ENCODE results near the gene GAB1.

Gene GAB1

GRCh38 chr4:143473334-143474126 is 136.9 kb downstream of the GAB1 start:
- Mint-ChIP-seq H3K4me1 (no peaks in the 10 kb centered on the region), H3K27ac (no peak overlapping the region), H3K27me3 (no peaks in the 10 kb centered on the region), H3K36me3 (no peaks in the 10 kb centered on the region), H3K9me3 (no peaks in the 10 kb centered on the region), H3K4me3 (no peak overlapping the region)
- no peak for DNase-seq
- CTCF ChIA-PET: no interaction called here

GRCh38 chr4:143477487-143477886 is 140.8 kb downstream of the GAB1 start:
- CTCF ChIA-PET: no interaction called here
- no peak overlapping the region for H3K4me3 Mint-ChIP-seq
- no peak overlapping the region for H3K27ac Mint-ChIP-seq
- DNase-seq: no peak
- no peaks in the 10 kb centered on the region for H3K36me3 Mint-ChIP-seq
- H3K9me3 Mint-ChIP-seq: no peaks in the 10 kb centered on the region
- no peaks in the 10 kb centered on the region for H3K27me3 Mint-ChIP-seq
- H3K4me1 Mint-ChIP-seq: no peaks in the 10 kb centered on the region

DNA sequence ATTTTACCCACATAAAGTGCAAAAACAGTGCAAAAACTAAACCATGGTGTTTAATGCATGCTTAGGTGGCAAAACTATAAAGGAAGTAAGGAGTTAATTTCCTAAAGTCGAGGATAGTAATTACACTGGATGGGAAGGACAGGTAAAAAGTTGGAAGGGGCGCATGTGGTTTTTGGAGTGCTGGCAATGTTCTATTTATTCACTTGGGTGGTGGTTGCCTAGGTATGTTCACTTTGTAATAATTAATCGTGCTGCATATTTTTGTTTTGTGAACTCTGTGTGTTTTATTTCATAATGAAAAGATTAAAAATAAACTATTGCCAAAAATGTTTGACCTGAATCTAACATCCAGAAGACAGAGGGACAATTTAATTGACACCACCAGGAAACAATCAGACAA is 144.7 kb downstream of the GAB1 start:
- Mint-ChIP-seq H3K27ac (no peak overlapping the region), H3K36me3 (no peaks in the 10 kb centered on the region), H3K4me1 (no peaks in the 10 kb centered on the region), H3K9me3 (no peaks in the 10 kb centered on the region), H3K4me3 (no peak overlapping the region), H3K27me3 (peaks cover 5% of the 10 kb centered on the region)
- no peak for DNase-seq
- CTCF ChIA-PET: no interaction called here

GRCh38 chr4:143482840-143483239 is 146.2 kb downstream of the GAB1 start:
- Mint-ChIP-seq H3K27ac (no peak overlapping the region), H3K9me3 (no peaks in the 10 kb centered on the region), H3K36me3 (no peaks in the 10 kb centered on the region), H3K4me1 (no peaks in the 10 kb centered on the region), H3K4me3 (no peak overlapping the region), H3K27me3 (peaks cover 5% of the 10 kb centered on the region)
- CTCF ChIA-PET: no interaction called here
- no peak for DNase-seq

DNA sequence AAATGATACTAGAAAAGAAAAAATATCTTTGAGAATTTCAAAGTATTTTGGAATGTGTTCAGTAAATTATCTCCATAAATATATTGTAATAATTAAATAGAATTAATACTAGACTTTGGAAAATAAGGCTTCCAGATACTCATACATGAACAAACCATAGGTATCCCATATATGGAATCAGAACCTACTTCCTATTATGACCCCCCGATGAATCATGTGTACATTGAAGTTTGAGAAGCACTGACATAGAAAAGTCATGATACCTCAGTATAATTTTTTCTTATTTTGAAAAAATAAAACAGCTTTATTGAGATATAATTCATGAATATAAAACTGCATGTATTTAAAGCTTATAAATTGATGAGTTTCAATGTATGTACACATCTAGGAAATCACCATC is 149.6 kb downstream of the GAB1 start:
- H3K4me3 Mint-ChIP-seq: no peak overlapping the region
- no peaks in the 10 kb centered on the region for H3K36me3 Mint-ChIP-seq
- CTCF ChIA-PET: no interaction called here

DNA sequence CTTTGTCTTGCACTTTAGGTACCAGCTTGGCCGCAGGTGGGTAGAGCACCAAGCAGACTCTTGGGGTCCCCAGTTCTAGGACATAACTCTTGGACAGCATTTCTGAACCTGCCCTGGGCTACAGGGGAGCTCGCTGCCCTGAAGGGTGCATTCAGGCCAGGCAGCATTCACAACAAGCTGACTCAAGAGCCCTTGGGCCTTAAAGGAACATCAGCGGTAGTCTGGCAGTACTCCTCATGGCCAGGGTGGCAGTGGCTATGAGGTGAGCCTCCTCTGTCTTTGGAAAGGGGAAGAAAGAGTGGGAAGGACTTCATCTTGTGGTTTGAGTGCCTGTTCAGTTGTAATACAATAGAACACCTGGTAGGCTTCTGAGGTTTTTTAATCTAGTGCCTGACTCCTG is 152.0 kb downstream of the GAB1 start:
- CTCF ChIA-PET: interaction anchor here (1.0 kb wide), 1 partner anchor 107 kb away, joined by 4 read pairs; no protein-coding TSS in a partner anchor
- Mint-ChIP-seq H3K4me1 (no peaks in the 10 kb centered on the region), H3K36me3 (no peaks in the 10 kb centered on the region), H3K27me3 (peaks cover 5% of the 10 kb centered on the region), H3K27ac (no peak overlapping the region), H3K4me3 (no peak overlapping the region), H3K9me3 (no peaks in the 10 kb centered on the region)
- no peak for DNase-seq

More for the DNA sequence above, 149.6 kb downstream of the GAB1 start:
- H3K27me3 Mint-ChIP-seq: peaks cover 5% of the 10 kb centered on the region
- DNase-seq: no peak
- no peaks in the 10 kb centered on the region for H3K4me1 Mint-ChIP-seq
- H3K27ac Mint-ChIP-seq: no peak overlapping the region
- H3K9me3 Mint-ChIP-seq: no peaks in the 10 kb centered on the region

DNA sequence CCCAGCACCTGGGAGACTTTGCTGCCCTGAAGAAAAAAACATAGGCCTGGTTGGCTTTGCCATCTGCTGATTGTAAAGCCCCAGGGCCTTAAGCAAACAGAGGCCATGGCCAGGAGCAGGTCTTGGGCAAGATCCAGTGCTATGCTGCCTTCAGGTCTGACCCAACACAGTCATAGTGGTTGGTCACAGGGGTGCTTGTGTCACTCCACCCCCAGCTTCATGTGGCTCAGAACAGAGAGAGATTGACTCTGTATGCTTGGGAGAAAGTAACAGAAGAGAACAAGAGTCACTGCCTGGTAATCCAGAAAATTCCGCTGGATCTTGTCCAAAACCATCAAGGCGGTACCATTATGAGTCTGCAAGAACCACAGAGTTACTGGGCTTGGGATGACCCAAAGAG is 152.4 kb downstream of the GAB1 start:
- no peak overlapping the region for H3K4me3 Mint-ChIP-seq
- CTCF ChIA-PET: no interaction called here
- H3K27ac Mint-ChIP-seq: no peak overlapping the region
- DNase-seq: no peak
- H3K27me3 Mint-ChIP-seq: peaks cover 5% of the 10 kb centered on the region
- H3K36me3 Mint-ChIP-seq: no peaks in the 10 kb centered on the region
- H3K9me3 Mint-ChIP-seq: no peaks in the 10 kb centered on the region
- H3K4me1 Mint-ChIP-seq: no peaks in the 10 kb centered on the region

GRCh38 chr4:143498021-143498420 is 161.3 kb downstream of the GAB1 start:
- no peak overlapping the region for H3K4me3 Mint-ChIP-seq
- no peak for DNase-seq
- no peaks in the 10 kb centered on the region for H3K9me3 Mint-ChIP-seq
- H3K27ac Mint-ChIP-seq: no peak overlapping the region
- H3K4me1 Mint-ChIP-seq: no peaks in the 10 kb centered on the region
- no peaks in the 10 kb centered on the region for H3K36me3 Mint-ChIP-seq
- CTCF ChIA-PET: no interaction called here
- no peaks in the 10 kb centered on the region for H3K27me3 Mint-ChIP-seq

GRCh38 chr4:143502231-143502630 is 165.6 kb downstream of the GAB1 start:
- Mint-ChIP-seq H3K4me1 (no peaks in the 10 kb centered on the region), H3K27me3 (no peaks in the 10 kb centered on the region), H3K27ac (no peak overlapping the region), H3K9me3 (no peaks in the 10 kb centered on the region), H3K36me3 (no peaks in the 10 kb centered on the region), H3K4me3 (no peak overlapping the region)
- no peak for DNase-seq
- CTCF ChIA-PET: no interaction called here

- CTCF ChIA-PET: no interaction called here
- Mint-ChIP-seq H3K4me3 (no peak overlapping the region), H3K27ac (no peak overlapping the region), H3K4me1 (no peaks in the 10 kb centered on the region), H3K27me3 (peaks cover 8% of the 10 kb centered on the region), H3K9me3 (no peaks in the 10 kb centered on the region), H3K36me3 (no peaks in the 10 kb centered on the region)
- DNase-seq: no peak
Measured at GRCh38 chr4:143506031-143506430, 169.4 kb downstream of the GAB1 start.

GRCh38 chr4:143511906-143512305 is 175.2 kb downstream of the GAB1 start:
- no peak overlapping the region for H3K27ac Mint-ChIP-seq
- H3K4me3 Mint-ChIP-seq: no peak overlapping the region

DNA sequence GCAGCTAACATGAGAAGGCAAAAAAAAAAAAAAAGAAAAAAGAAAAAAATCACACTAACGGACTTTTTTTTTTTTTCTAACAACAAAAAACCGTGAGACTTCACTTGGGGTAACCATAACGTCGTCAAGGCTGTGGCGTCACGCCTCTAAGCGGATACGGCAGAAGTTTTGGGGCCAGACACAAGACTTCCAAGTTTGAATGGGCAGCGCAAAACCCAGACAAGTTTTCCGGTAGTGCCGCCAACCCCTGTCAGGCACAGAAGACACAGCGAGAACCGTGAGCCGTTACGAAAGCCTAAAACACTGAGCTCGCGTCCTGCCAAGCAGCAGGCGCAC is 176.3 kb downstream of the GAB1 start:
- Mint-ChIP-seq H3K4me3 (peak overlapping the region; percentile 82), H3K4me1 (peaks cover 34% of the 10 kb centered on the region), H3K36me3 (peaks cover 23% of the 10 kb centered on the region), H3K27me3 (peaks cover 15% of the 10 kb centered on the region), H3K9me3 (no peaks in the 10 kb centered on the region), H3K27ac (peak overlapping the region; percentile 99)
- no peak for DNase-seq
- CTCF ChIA-PET: interaction anchor here (1.0 kb wide), 1 partner anchor 46 kb away, joined by 3 read pairs; no protein-coding TSS in a partner anchor

More at GRCh38 chr4:143511906-143512305, 175.2 kb downstream of the GAB1 start:
- peaks cover 16% of the 10 kb centered on the region for H3K36me3 Mint-ChIP-seq
- H3K9me3 Mint-ChIP-seq: no peaks in the 10 kb centered on the region
- H3K4me1 Mint-ChIP-seq: peaks cover 27% of the 10 kb centered on the region
- DNase-seq: no peak
- CTCF ChIA-PET: interaction anchor here (0.6 kb wide), 1 partner anchor 394 kb away, joined by 3 read pairs; no protein-coding TSS in a partner anchor
- peaks cover 15% of the 10 kb centered on the region for H3K27me3 Mint-ChIP-seq

DNA sequence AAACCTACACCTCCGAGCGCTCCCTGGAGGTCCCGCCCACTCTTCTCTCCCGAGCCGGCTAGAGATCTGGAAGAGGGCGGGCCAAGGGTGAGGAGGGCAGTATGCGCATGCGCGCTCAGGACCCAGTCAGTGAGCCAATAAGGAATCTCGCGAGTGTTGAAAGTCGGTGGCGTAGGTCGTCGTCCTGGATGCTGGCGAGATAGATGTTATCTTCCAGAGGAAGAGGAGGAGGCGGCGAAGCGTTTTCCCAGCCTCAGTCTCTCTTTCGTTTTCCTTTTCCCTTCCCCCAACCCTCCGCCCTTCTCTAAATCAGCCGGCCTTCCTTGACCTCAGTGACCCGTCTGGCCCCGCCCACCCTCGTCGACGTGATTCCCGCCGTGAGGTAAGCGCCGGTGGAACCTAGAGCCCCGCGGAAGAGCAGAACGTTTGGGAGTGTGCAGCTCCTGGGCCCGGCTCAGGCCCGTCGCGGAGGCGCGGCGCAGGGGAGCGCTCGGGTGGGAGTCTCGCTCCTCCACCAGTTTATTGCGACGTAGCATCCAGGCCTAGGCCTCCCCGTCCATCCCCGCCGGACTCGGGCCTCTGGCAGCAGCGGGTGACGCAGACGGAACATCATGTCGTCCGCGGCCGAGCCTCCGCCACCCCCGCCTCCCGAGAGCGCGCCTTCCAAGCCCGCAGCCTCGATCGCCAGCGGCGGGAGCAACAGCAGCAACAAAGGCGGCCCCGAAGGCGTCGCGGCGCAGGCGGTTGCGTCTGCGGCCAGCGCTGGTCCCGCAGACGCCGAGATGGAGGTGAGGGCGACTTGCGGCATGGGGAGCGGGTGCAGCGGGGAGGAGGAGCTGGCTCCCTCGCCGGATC is 176.9 kb downstream of the GAB1 start, which contains the start of gene SMARCA5:
Gene SMARCA5 (plus strand): TSS at position 389 of the 855 bp plus-strand sequence. CDS start 223 bp downstream, at position 612.
- DNase-seq: peak; percentile 97
- peaks cover 34% of the 10 kb centered on the region for H3K4me1 Mint-ChIP-seq
- H3K27me3 Mint-ChIP-seq: peaks cover 15% of the 10 kb centered on the region
- no peaks in the 10 kb centered on the region for H3K9me3 Mint-ChIP-seq
- CTCF ChIA-PET: interaction anchor here (1.0 kb wide), 1 partner anchor 45 kb away, joined by 3 read pairs; no protein-coding TSS in a partner anchor
- H3K27ac Mint-ChIP-seq: peak within 1 kb of the TSS; percentile 99
- peak within 1 kb of the TSS; percentile 82 for H3K4me3 Mint-ChIP-seq
- peaks cover 23% of the 10 kb centered on the region for H3K36me3 Mint-ChIP-seq

DNA sequence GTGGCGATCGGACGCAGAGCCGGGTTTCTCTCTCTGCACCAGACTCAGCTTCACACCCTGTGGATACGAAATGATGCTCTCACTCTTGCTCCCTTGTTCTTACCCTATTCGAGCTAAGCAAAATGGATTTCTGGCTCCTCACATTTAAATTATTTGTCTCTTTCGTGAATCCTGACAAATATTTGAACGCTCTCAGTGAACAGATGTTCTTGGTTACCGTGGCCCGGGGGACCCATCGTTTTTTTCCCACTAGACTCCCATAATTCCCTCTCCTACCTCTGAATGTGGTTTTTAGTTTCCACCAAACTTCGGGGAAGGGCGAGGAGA is 177.5 kb downstream of the GAB1 start:
- CTCF ChIA-PET: no interaction called here

GRCh38 chr4:143514497-143514896 is 177.8 kb downstream of the GAB1 start:
- CTCF ChIA-PET: no interaction called here
- peak; percentile 39 for DNase-seq
- peak overlapping the region; percentile 99 for H3K27ac Mint-ChIP-seq
- H3K36me3 Mint-ChIP-seq: peaks cover 31% of the 10 kb centered on the region
- peak overlapping the region; percentile 82 for H3K4me3 Mint-ChIP-seq
- no peaks in the 10 kb centered on the region for H3K9me3 Mint-ChIP-seq
- H3K4me1 Mint-ChIP-seq: peaks cover 43% of the 10 kb centered on the region
- H3K27me3 Mint-ChIP-seq: peaks cover 15% of the 10 kb centered on the region

More for the DNA sequence above, 177.5 kb downstream of the GAB1 start:
- Mint-ChIP-seq H3K27ac (peak overlapping the region; percentile 99), H3K4me1 (peaks cover 39% of the 10 kb centered on the region), H3K27me3 (peaks cover 15% of the 10 kb centered on the region), H3K4me3 (peak overlapping the region; percentile 82), H3K36me3 (peaks cover 27% of the 10 kb centered on the region), H3K9me3 (no peaks in the 10 kb centered on the region)
- DNase-seq: no peak

All from activated naive CD4-positive, alpha-beta T cell treated with anti-CD3 and anti-CD28 coated beads, Interleukin-2, amount 10 ng/mL, durations not matched to agents 7 days and 5 days (primary cell).